ENCODE measurements around the gene FAM171A1. TPM values are rescaled to one million over a fixed set of nuclear protein-coding genes. Genes with fewer than 3 reads are reported as not detected.
"Not testable (repeated sequence)": the region's sequence is repeated elsewhere in the genome, so short reads cannot be mapped to it uniquely, and the experiment has no call there.

Gene FAM171A1
- total RNA-seq, 1 donor from 2014 or later, result 113 TPM

DNA sequence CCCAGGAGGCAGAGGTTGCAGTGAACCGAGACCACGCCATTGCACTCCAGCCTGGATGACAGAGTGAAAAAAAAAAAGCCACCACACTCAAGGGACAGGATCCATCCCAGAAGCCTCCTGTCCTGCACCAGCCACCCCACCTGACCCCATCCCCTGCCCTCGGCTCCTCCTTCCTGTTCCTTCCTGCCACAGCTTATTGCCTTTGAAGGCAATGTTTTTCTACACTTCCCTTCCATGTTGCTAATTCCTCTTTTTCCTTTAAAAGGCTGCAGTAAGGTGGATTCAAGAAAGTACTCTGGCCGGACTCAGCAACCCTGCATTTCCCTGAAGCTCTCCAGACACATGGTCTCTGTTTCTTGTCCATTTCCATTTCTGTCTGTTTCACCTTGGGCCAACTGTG lies 80.9 kb downstream of the FAM171A1 start:
- Mint-ChIP-seq H3K9me3 (ENCODE audit: unreplicated experiment) (no peaks in the 10 kb centered on the region), H3K27me3 (ENCODE audit: unreplicated experiment) (peaks cover 7% of the 10 kb centered on the region), H3K4me3 (ENCODE audit: unreplicated experiment) (no peak overlapping the region), H3K4me1 (ENCODE audit: unreplicated experiment) (peaks cover 33% of the 10 kb centered on the region), H3K27ac (ENCODE audit: unreplicated experiment) (peak overlapping the region; percentile 72), H3K36me3 (ENCODE audit: low read depth, unreplicated experiment) (peaks cover 14% of the 10 kb centered on the region)
- DNase-seq (ENCODE audit: low spot score), result no peak
- TF ChIP-seq, protein P1, sequence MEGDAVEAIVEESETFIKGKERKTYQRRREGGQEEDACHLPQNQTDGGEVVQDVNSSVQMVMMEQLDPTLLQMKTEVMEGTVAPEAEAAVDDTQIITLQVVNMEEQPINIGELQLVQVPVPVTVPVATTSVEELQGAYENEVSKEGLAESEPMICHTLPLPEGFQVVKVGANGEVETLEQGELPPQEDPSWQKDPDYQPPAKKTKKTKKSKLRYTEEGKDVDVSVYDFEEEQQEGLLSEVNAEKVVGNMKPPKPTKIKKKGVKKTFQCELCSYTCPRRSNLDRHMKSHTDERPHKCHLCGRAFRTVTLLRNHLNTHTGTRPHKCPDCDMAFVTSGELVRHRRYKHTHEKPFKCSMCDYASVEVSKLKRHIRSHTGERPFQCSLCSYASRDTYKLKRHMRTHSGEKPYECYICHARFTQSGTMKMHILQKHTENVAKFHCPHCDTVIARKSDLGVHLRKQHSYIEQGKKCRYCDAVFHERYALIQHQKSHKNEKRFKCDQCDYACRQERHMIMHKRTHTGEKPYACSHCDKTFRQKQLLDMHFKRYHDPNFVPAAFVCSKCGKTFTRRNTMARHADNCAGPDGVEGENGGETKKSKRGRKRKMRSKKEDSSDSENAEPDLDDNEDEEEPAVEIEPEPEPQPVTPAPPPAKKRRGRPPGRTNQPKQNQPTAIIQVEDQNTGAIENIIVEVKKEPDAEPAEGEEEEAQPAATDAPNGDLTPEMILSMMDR (IDR thresholded peaks at IDR 0.05; ENCODE audit: unreplicated experiment), result no peak

DNA sequence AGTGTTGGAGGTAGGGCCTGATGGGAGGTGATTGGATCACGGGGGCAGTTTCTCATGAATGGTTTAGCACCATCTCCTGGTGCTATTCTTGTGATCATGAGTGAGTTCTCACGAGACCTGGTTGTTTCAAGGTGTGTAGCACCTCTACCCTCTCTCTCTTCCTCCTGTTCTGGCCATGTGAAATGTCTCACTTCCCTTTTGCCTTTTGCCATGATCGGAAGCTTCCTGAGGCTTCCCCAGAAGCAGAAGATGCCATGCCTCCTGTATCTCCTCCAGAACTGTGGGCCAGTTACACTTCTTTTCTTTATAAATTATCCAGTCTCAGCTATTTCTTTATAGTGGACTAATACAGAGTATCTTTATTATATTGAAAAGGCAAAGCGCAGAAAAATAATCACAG lies 90.1 kb downstream of the FAM171A1 start:
- H3K4me1 Mint-ChIP-seq (ENCODE audit: unreplicated experiment), result peaks cover 25% of the 10 kb centered on the region
- H3K27ac Mint-ChIP-seq (ENCODE audit: unreplicated experiment), result peak overlapping the region; percentile 88
- H3K36me3 Mint-ChIP-seq (ENCODE audit: low read depth, unreplicated experiment), result peaks cover 47% of the 10 kb centered on the region
- no peak for DNase-seq (ENCODE audit: low spot score)
- TF ChIP-seq, protein P1 (IDR thresholded peaks at IDR 0.05; ENCODE audit: unreplicated experiment), result no peak
- H3K9me3 Mint-ChIP-seq (ENCODE audit: unreplicated experiment), result no peaks in the 10 kb centered on the region
- peak overlapping the region; percentile 50 for H3K4me3 Mint-ChIP-seq (ENCODE audit: unreplicated experiment)
- H3K27me3 Mint-ChIP-seq (ENCODE audit: unreplicated experiment), result peaks cover 6% of the 10 kb centered on the region

DNA sequence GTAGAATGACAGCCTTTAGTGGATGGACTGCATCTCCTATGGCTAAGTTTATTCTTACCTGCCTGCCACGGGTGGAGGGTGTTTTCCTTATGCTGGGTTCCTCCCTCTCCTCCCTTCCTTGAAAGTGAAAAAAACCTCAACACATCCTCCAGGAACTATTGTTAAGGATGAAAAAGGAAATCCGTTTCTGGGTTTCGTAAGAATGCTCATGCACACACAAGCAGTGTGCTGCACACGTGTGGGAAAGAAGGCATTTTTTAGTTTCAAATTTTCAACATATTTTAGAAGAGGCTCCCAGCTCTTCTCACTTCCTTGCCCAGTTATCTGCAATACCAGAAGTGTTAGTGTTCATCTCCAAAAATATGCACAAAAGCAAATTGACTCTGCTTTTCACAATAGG lies 90.6 kb downstream of the FAM171A1 start:
- Mint-ChIP-seq H3K4me3 (ENCODE audit: unreplicated experiment) (peak overlapping the region; percentile 12), H3K27me3 (ENCODE audit: unreplicated experiment) (peaks cover 5% of the 10 kb centered on the region), H3K9me3 (ENCODE audit: unreplicated experiment) (no peaks in the 10 kb centered on the region), H3K4me1 (ENCODE audit: unreplicated experiment) (peaks cover 24% of the 10 kb centered on the region), H3K27ac (ENCODE audit: unreplicated experiment) (peak overlapping the region; percentile 88), H3K36me3 (ENCODE audit: low read depth, unreplicated experiment) (peaks cover 47% of the 10 kb centered on the region)
- TF ChIP-seq, protein P1 (IDR thresholded peaks at IDR 0.05; ENCODE audit: unreplicated experiment), result no peak
- DNase-seq (ENCODE audit: low spot score), result no peak

DNA sequence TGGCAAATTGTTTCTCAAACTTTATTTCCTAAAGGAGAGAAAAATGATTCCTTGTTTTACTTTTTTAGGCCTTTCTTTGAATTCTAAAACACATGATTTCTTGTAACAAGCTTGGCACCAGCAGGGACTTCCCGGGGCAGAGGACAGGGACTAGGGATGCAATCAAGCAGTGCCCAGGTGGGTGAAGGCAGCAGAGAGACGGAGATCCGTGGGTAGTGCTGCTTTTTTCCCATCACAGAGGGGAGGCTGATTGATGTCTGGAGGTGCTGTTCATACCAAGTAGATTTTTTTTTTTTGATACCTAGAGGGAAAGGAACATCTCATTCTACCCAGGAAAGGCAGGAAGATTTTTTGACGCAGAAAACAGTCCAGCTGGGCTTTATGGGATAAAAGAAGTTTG lies 91.9 kb downstream of the FAM171A1 start:
- DNase-seq (ENCODE audit: low spot score), result no peak
- Mint-ChIP-seq H3K36me3 (ENCODE audit: low read depth, unreplicated experiment) (peaks cover 49% of the 10 kb centered on the region), H3K9me3 (ENCODE audit: unreplicated experiment) (no peaks in the 10 kb centered on the region), H3K27ac (ENCODE audit: unreplicated experiment) (no peak overlapping the region), H3K27me3 (ENCODE audit: unreplicated experiment) (peaks cover 4% of the 10 kb centered on the region), H3K4me1 (ENCODE audit: unreplicated experiment) (peaks cover 15% of the 10 kb centered on the region), H3K4me3 (ENCODE audit: unreplicated experiment) (no peak overlapping the region)
- TF ChIP-seq, protein P1 (IDR thresholded peaks at IDR 0.05; ENCODE audit: unreplicated experiment), result no peak

DNA sequence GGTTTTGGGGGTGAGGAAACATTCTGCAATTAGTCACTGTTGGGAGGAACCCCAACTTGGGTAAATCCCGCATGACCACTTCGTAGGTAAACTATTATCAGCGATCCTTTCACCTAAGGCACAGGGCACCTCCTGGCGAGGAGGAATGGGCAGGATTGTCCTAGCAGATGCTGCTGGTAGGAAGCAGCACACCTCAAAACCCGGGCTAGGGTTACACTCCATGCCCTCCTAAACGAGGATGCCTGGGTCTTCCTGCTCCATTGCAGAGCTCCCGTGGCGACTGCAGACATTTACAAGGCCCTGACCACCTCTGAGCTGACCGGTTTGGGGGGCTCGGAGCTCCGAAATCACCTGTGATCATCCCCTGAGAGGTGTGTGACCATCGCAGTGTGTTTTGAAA lies 92.3 kb downstream of the FAM171A1 start:
- no peaks in the 10 kb centered on the region for H3K9me3 Mint-ChIP-seq (ENCODE audit: unreplicated experiment)
- peaks cover 50% of the 10 kb centered on the region for H3K36me3 Mint-ChIP-seq (ENCODE audit: low read depth, unreplicated experiment)
- DNase-seq (ENCODE audit: low spot score), result no peak
- TF ChIP-seq, protein P1 (IDR thresholded peaks at IDR 0.05; ENCODE audit: unreplicated experiment), result no peak
- H3K27me3 Mint-ChIP-seq (ENCODE audit: unreplicated experiment), result peaks cover 4% of the 10 kb centered on the region
- H3K4me3 Mint-ChIP-seq (ENCODE audit: unreplicated experiment), result no peak overlapping the region
- H3K27ac Mint-ChIP-seq (ENCODE audit: unreplicated experiment), result no peak overlapping the region
- H3K4me1 Mint-ChIP-seq (ENCODE audit: unreplicated experiment), result peaks cover 15% of the 10 kb centered on the region

DNA sequence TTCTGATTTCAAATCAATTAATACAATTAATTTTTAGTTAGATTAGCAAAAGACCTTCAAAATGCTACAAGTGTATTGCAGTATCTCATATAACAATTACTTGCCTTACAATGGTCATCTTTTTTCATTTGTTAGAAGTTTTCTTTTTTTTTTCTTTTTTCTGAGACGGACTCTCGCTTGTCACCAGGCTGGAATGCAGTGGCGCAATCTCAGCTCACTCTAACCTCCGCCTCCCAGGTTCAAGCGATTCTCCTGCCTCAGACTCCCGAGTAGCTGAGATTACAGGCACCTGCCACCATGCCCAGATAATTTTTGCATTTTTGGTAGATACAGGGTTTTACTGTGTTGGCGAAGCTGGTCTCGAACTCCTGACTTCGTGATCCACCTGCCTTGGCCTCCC lies 95.0 kb downstream of the FAM171A1 start:
- not testable (repeated sequence) for H3K27me3 Mint-ChIP-seq (ENCODE audit: unreplicated experiment); H3K4me3 Mint-ChIP-seq (ENCODE audit: unreplicated experiment); H3K27ac Mint-ChIP-seq (ENCODE audit: unreplicated experiment); H3K9me3 Mint-ChIP-seq (ENCODE audit: unreplicated experiment); DNase-seq (ENCODE audit: low spot score)
- peaks cover 46% of the 10 kb centered on the region for H3K36me3 Mint-ChIP-seq (ENCODE audit: low read depth, unreplicated experiment)
- H3K4me1 Mint-ChIP-seq (ENCODE audit: unreplicated experiment), result peaks cover 14% of the 10 kb centered on the region

DNA sequence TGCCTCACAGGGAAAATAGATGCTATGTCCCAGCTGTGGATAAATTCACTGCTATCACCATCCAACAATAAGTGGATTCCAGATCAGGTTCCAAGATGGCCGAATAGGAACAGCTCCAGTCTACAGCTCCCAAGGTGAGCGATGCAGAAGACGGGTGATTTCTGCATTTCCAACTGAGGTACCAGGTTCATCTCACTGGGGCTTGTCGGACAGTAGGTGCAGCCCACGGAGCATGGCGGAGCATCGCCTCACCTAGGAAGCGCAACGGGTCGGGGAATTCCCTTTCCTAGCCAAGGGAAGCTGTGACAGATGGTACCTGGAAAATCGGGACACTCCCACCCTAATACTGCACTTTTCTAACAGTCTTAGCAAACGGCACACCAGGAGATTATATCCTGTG lies 101.3 kb downstream of the FAM171A1 start:
- not testable (repeated sequence) for H3K27ac Mint-ChIP-seq (ENCODE audit: unreplicated experiment); DNase-seq (ENCODE audit: low spot score); H3K9me3 Mint-ChIP-seq (ENCODE audit: unreplicated experiment); H3K4me1 Mint-ChIP-seq (ENCODE audit: unreplicated experiment); H3K27me3 Mint-ChIP-seq (ENCODE audit: unreplicated experiment)
- Mint-ChIP-seq H3K36me3 (ENCODE audit: low read depth, unreplicated experiment) (peaks cover 57% of the 10 kb centered on the region), H3K4me3 (ENCODE audit: unreplicated experiment) (peak overlapping the region; percentile 80)

Measured in endothelial cell (in vitro differentiated cells).